Heart left ventricle (tissue), 16 donors: Measurements from ENCODE around the gene OR6B1. TPM values are rescaled to one million over a fixed set of nuclear protein-coding genes. Genes with fewer than 3 reads are reported as not detected.

Experiments used
- ATAC-seq, 4 donors: fragments of 200-7000 bp; cut with Tn5 transposase; one replicate each; pipeline ENCODE4 v1.9.1; 2020 to 2022; ENCODE audit warnings: moderate library complexity in 4 of 4, mild to moderate bottlenecking in 3 of 4, moderate number of reproducible peaks in 1 of 4
- DNase-seq, 5 donors: peaks; one replicate each; pipeline ENCODE4 v3.0.0-alpha.2; 2020
- H3K27ac ChIP-seq, 12 donors: fragments of 200-600 bp; sonication (generic) in 4 of 12; one replicate each; pipeline versions ENCODE4 v1.5.0 to v1.8.0; 2016 to 2022; ENCODE audit warnings: mild to moderate bottlenecking in 2 of 12
- H3K27me3 ChIP-seq, 9 donors: fragments of 200-600 bp; sonication (generic) in 2 of 9; one replicate each; pipeline versions ENCODE4 v1.5.1 to v1.8.0; 2016 to 2022; ENCODE audit warnings: mild to moderate bottlenecking in 3 of 9
- H3K36me3 ChIP-seq, 9 donors: fragments of 200-600 bp; sonication (generic) in 2 of 9; one replicate each; pipeline versions ENCODE4 v1.5.0 to v1.8.0; 2018 to 2022; ENCODE audit warnings: mild to moderate bottlenecking in 2 of 9
- H3K4me1 ChIP-seq, 12 donors: fragments of 200-600 bp; sonication (generic) in 4 of 12; one replicate each; pipeline versions ENCODE4 v1.5.0 to v1.8.0; 2016 to 2022; ENCODE audit warnings: mild to moderate bottlenecking in 3 of 12
- H3K4me3 ChIP-seq, 12 donors: fragments of 200-600 bp; sonication (generic) in 4 of 12; one replicate each; pipeline versions ENCODE4 v1.5.0 to v1.8.0; 2017 to 2022; ENCODE audit warnings: mild to moderate bottlenecking in 9 of 12, moderate library complexity in 4 of 12
- H3K9me3 ChIP-seq, 12 donors: fragments of 200-600 bp; sonication (generic) in 4 of 12; one replicate each; pipeline versions ENCODE4 v1.5.0 to v1.8.0; 2016 to 2022; ENCODE audit warnings: mild to moderate bottlenecking in 1 of 12
- POLR2A ChIP-seq, 2 donors: fragments of 450-650 bp; IDR thresholded peaks; one replicate each; pipeline ENCODE4 v1.6.1; 2017; ENCODE audit warnings: antibody characterized with exemption in 2 of 2, mild to moderate bottlenecking in 2 of 2, moderate library complexity in 2 of 2
- WGBS, 4 donors: extraction: QIAGEN DNeasy Blood & Tissue Kit in 2 of 4; methylation state at CpG; one replicate each; pipeline versions ENCODE4 v1.1.5 to v1.1.7; 2013 to 2018; 5-methylcytosine and 5-hydroxymethylcytosine counted together
- intact Hi-C, 10 donors: fragments of 100-400 bp; cut with DNase I; formaldehyde crosslinking; loops; one replicate each; pipeline versions ENCODE4 v1.11.1 to v1.14.2; 2022
- polyA plus RNA-seq, 2 donors: library from polyadenylated mRNA; stranded (reverse); fragments of 200-250 nt; gene quantifications; one replicate each; pipeline ENCODE4 v1.2.3, GENCODE V29; 2013
- total RNA-seq, 9 donors: library from RNA; depleted of rRNA in 2 of 9; stranded (reverse); fragments of >200 nt in 2 of 9; fragmentation: NEBNext Ultra II Directional in 3 of 9; extraction: Animal tissue kit (Norgen Biotek cat#: 25700) in 3 of 9; gene quantifications; one replicate each; pipeline versions ENCODE4 v1.1.0 to v1.2.4, GENCODE V29; 2016 to 2023
- TF ChIP-seq, protein P1 (sequence below), 12 donors: fragments of 200-600 bp; sonication (generic) in 4 of 12; IDR thresholded peaks; one replicate each; pipeline versions ENCODE4 v1.5.0 to v1.8.0; 2018 to 2022; ENCODE audit warnings: antibody characterized with exemption in 12 of 12, mild to moderate bottlenecking in 5 of 12
- donor health status: ischemic (EF 13 %, LVEDD 7.1; RV severe dilation, severe dysfunction).
- donor health status: healthy with polysubstance abuse.
- donor health status: DM: no; HTN: yes; CAD: no.
- donor health status: DM: no; HTN: no; CAD: no.
- donor health status: ischemic (EF 25% LVEDD 6.9; RV normal size, moderate dysfunction).
- donor health status: ischemic (EF 25% LVEDD 5.7; RV mildly dilated, moderate dysfunction).
- donor health status: healthy.
- donor health status: DM: yes; HTN: yes; CAD: no.
- donor health status: ischemic (EF 35%, LVEDD 5.7; RV mildly dilated, moderate dysfunction).
- donor health status: nonischemic (EF 11% LVEDD 7.7; RV severe dilation, severe dysfunction).
- donor health status: DM: yes; HTN: yes; CAD: no.
- donor health status: PGD.
- donor health status: ischemic (EF 29% LVEDD 5.4; RV normal size, mild dysfunction).
- donor health status: nonischemic (EF 23%, LVEDD 6.1; RV moderate dilation, normal function).

The OR6B1 gene
- total and polyA plus RNA-seq, 11 donors, result not detected

DNA sequence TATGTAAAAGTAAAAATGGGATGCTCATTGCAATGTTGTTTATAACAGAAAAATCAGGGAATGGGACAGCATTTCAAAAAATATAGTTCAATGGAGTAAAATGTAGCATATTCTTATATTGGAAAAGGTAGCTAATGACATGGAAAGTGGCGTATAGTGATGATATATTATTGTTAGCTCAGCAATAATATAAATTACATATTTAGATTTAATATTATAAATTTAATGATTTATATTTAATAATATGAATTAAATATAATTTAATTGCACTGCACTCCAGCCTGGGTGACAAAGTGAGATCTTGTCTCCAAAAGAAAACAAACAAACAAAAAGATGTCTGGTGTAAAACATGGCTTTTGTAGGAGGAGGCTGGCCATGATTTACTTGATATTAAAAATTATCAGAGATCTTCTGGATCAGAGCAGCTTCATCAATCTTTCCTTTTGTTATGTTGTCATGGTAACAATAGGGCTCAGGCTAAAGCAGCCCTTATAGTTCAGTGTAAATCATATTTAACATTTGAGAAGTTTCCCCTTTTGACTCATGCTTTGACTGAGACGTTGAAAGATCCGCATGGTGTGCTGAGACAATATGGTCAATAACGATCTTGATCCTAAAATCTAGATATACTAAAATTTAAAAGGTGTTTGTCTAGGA lies 23.2 kb downstream of the OR6B1 start:
- no peak for DNase-seq
- WGBS, 4 donors, result 88 to 92% (median 90%) methylated on average over 4 of the region's 4 CpGs
- Histone ChIP-seq H3K4me1 (peaks cover 0 to 15% (median 0%) of the 10 kb centered on the region in 12 donors), H3K36me3 (no peaks in the 10 kb centered on the region), H3K27ac (no peak overlapping the region), H3K4me3 (no peak overlapping the region), H3K9me3 (no peaks in the 10 kb centered on the region), H3K27me3 (no peaks in the 10 kb centered on the region)
- TF ChIP-seq POLR2A (IDR thresholded peaks at IDR 0.05), result no peak
- TF ChIP-seq, protein P1, sequence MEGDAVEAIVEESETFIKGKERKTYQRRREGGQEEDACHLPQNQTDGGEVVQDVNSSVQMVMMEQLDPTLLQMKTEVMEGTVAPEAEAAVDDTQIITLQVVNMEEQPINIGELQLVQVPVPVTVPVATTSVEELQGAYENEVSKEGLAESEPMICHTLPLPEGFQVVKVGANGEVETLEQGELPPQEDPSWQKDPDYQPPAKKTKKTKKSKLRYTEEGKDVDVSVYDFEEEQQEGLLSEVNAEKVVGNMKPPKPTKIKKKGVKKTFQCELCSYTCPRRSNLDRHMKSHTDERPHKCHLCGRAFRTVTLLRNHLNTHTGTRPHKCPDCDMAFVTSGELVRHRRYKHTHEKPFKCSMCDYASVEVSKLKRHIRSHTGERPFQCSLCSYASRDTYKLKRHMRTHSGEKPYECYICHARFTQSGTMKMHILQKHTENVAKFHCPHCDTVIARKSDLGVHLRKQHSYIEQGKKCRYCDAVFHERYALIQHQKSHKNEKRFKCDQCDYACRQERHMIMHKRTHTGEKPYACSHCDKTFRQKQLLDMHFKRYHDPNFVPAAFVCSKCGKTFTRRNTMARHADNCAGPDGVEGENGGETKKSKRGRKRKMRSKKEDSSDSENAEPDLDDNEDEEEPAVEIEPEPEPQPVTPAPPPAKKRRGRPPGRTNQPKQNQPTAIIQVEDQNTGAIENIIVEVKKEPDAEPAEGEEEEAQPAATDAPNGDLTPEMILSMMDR (IDR thresholded peaks at IDR 0.05), result no peak
- intact Hi-C loops, result loop anchor here in 3 of 10 donors (10.0 kb wide), 1 partner anchor 118 kb away; the partner anchor contains the start of gene TCAF1 (in 3 of the 3)
- ATAC-seq, result no peak

DNA sequence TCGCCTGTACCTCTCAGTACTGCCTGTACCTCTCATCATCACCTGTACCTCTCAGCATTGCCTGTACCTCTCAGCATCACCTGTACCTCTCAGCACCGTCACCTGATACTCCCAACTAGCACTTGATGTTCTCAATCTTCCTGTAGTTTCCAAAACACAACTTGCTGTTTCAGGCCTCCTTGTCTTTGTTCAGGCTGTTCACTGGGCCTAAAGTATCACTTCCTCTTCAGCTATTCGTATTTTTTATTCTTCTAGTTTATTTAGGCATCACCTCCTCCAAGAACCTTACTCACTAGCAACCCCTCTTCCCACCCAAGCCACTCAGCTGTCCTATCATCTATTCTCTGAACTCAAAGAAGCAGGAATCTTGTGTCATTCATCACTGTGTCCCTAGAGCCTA lies 24.1 kb downstream of the OR6B1 start:
- ATAC-seq (no peak), DNase-seq (no peak)
- Histone ChIP-seq H3K27ac (no peak overlapping the region), H3K9me3 (no peaks in the 10 kb centered on the region), H3K36me3 (no peaks in the 10 kb centered on the region), H3K4me1 (peaks cover 0 to 12% (median 0%) of the 10 kb centered on the region in 12 donors), H3K4me3 (no peak overlapping the region), H3K27me3 (no peaks in the 10 kb centered on the region)
- TF ChIP-seq, protein P1 (IDR thresholded peaks at IDR 0.05), result no peak
- TF ChIP-seq POLR2A (IDR thresholded peaks at IDR 0.05), result no peak
- intact Hi-C loops, result loop anchor here in 3 of 10 donors (10.0 kb wide), 1 partner anchor 119 kb away; the partner anchor contains the start of gene TCAF1 (in 3 of the 3)
- WGBS, 4 donors, result 75 to 85% (median 83%) methylated on average over 3 of the region's 3 CpGs

DNA sequence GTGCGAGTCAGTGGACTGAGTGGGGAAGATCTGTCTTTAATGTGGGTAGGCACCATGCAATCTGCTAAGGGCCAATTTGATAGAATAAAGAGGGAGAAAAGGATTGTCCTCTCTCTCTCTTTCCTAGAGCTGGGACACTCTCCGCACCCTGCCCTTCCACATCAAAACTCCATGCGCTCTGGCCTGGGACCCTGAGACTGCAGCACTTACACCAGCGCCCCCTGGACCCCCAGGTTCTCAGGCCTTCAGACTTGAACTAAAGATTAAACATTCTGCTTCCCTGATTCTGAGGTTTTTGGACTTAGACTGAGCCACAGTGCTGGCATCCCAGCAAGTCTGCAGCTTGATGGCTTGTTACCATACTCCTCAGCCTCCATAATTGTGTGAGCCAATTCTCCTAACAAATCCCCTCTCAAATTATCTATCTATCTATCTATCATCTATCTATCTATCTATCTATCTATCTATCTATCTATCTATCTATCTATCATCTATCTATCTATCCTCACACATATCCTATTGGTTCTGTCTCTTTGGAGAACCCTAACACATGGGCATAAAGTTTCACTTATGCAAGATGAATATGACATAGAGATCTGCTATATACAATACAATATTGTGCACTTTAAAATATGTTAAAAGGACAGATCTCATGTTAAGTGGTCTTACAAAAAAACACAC lies 26.2 kb downstream of the OR6B1 start:
- TF ChIP-seq, protein P1 (IDR thresholded peaks at IDR 0.05), result no peak
- no peak for TF ChIP-seq POLR2A (IDR thresholded peaks at IDR 0.05)

DNA sequence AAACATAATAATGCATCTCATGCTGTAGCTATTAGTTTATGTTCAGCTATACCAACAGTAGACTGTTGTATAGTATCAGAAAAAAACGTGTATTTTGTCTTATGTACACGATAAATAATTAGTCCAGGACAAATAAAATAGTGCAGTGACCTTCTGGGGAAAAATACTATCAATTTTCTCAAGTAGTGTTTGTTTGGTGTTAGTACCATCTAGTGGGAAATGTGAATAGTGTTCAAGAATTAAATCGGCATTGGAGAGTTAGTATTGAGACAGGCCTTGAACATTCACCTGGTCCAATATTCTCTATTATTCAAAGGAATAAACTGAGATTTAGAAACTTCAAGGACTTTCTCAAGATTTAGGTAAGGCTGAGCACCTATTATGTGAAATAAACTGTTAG lies 26.9 kb downstream of the OR6B1 start:
- TF ChIP-seq, protein P1 (IDR thresholded peaks at IDR 0.05), result peak; percentile 23 to 67 (median 56)
- TF ChIP-seq POLR2A (IDR thresholded peaks at IDR 0.05), result no peak
- H3K9me3 ChIP-seq, result no peaks in the 10 kb centered on the region
- no peak overlapping the region for H3K27ac ChIP-seq
- H3K4me1 ChIP-seq, result no peaks in the 10 kb centered on the region
- 6 to 16% (median 9%) methylated on average over 3 of the region's 3 CpGs for WGBS, 4 donors
- H3K27me3 ChIP-seq, result no peaks in the 10 kb centered on the region
- DNase-seq, result no peak
- H3K4me3 ChIP-seq, result no peak overlapping the region
- no peaks in the 10 kb centered on the region for H3K36me3 ChIP-seq
- intact Hi-C loops, result loop anchor here in 5 of 10 donors (5.0 to 10.0 kb wide), 3 partner anchors 122 to 290 kb away; partner anchors contain the start of gene TCAF1 (in 4 of the 5)
- ATAC-seq, result peak in 1 of 4 donors; percentile 55

More for the DNA sequence above, 26.2 kb downstream of the OR6B1 start:
- Histone ChIP-seq H3K9me3 (no peaks in the 10 kb centered on the region), H3K36me3 (no peaks in the 10 kb centered on the region), H3K4me1 (no peaks in the 10 kb centered on the region), H3K4me3 (no peak overlapping the region), H3K27ac (no peak overlapping the region), H3K27me3 (no peaks in the 10 kb centered on the region)
- ATAC-seq (no peak), DNase-seq (no peak)
- intact Hi-C loops, result loop anchor here in 5 of 10 donors (5.0 to 10.0 kb wide), 3 partner anchors 122 to 289 kb away; partner anchors contain the start of gene TCAF1 (in 4 of the 5)
- WGBS, 4 donors, result 55 to 67% (median 60%) methylated on average over 4 of the region's 4 CpGs
